ENCODE measurements around the gene BACH1.

DNA sequence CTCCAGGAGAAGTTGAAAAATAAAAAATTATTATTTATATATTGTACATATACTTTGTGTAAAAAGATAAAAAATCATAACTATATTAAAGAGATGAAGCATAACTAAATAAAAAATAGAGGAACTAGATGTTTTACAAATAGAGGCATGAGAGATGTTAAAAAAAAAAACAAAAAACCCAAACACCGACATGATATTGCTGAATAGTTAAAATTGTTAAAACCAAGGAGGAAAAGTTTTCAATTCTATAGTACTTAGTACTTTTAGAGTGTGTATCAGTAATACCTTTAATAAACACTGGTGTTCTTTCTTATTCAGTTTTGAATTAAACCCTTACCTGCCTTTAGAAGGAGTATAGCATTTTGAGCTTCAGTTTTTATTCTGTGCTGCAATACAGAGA lies 32.1 kb downstream of the BACH1 start:
- TF ChIP-seq TAF1 (IDR thresholded peaks at IDR 0.05; ENCODE audit: low read depth) (no peak), YY1 (IDR thresholded peaks at IDR 0.05; ENCODE audit: low read depth) (no peak)

Measured in Ishikawa (cell line).